AG04450 (cell line): ENCODE data around the gene EMP2. TPM values are rescaled to one million over a fixed set of nuclear protein-coding genes. Genes with fewer than 3 reads are reported as not detected.

ENCODE experiments used
- CTCF ChIA-PET: fragments of 300-600, 350-600 bp; formaldehyde crosslinking; extraction: SDS; loops from one replicate; lab custom pipeline; 2022; ENCODE audit warnings: antibody characterized with exemption, inconsistent platforms; lab: Charles Lee
- POLR2A ChIA-PET: fragments of 350-600 bp; formaldehyde crosslinking; extraction: SDS; loops from one replicate; lab custom pipeline; 2021; ENCODE audit warnings: antibody characterized with exemption, inconsistent platforms; lab: Yijun Ruan, JAX
- DNase-seq: peaks from one replicate; pipeline ENCODE4 v3.0.0-alpha.2; 2011; ENCODE audit warnings: low read depth, low spot score
- H3K27ac ChIP-seq: one replicate; pipeline ENCODE4 v1.5.1; 2012; ENCODE audit warnings: low read depth, low read length, control low read depth
- H3K27me3 ChIP-seq: one replicate; pipeline ENCODE4 v1.6.0; 2012; ENCODE audit warnings: low read length; ENCODE audit not compliant: control insufficient read depth, insufficient read depth
- H3K4me3 ChIP-seq: 2 replicates; pipeline ENCODE4 v1.5.1; 2011; ENCODE audit warnings: mild to moderate bottlenecking, low read depth, low read length, control low read depth
- H3K9me3 ChIP-seq: 2 replicates; pipeline ENCODE4 v1.5.1; 2012; ENCODE audit warnings: low read length; ENCODE audit not compliant: control insufficient read depth, insufficient read depth
- CTCF ChIP-seq: IDR thresholded peaks from 2 replicates; pipeline ENCODE4 v1.5.1; 2011; ENCODE audit warnings: low read depth, low read length, control low read depth, inconsistent platforms
- polyA plus RNA-seq: library from polyadenylated mRNA; depleted of rRNA; stranded (reverse); fragments of >200 nt; gene quantifications from 2 replicates; pipeline ENCODE4 v1.2.3, GENCODE V29; 2011

Gene EMP2
- polyA plus RNA-seq, 1 experiment: 15.2 TPM

GRCh38 chr16:10581507-10581906, 1.1 kb upstream of the EMP2 start:
- DNase-seq: no peak
- POLR2A ChIA-PET: interaction anchor here (2.6 kb wide), 1 partner anchor 28 kb away, joined by 13 read pairs; no protein-coding TSS in a partner anchor
- no peak overlapping the region for H3K4me3 ChIP-seq
- H3K9me3 ChIP-seq: no peaks in the 10 kb centered on the region; the same call in 1 of the 2 replicates
- TF ChIP-seq CTCF: no peak
- H3K27me3 ChIP-seq: no peaks in the 10 kb centered on the region
- CTCF ChIA-PET: interaction anchor here (0.8 to 3.6 kb wide), 3 partner anchors 28 to 156 kb away, joined by 3 to 22 read pairs (median 9); no protein-coding TSS in a partner anchor
- H3K27ac ChIP-seq: no peak overlapping the region

GRCh38 chr16:10580883-10581247, 467 bp upstream of the EMP2 start:
- Histone ChIP-seq H3K27ac (peak overlapping the region; percentile 23), H3K27me3 (no peaks in the 10 kb centered on the region), H3K9me3 (no peaks in the 10 kb centered on the region; the same call in 1 of the 2 replicates), H3K4me3 (peak overlapping the region; percentile 86)
- ChIA-PET CTCF (interaction anchor here (0.8 to 3.6 kb wide), 7 partner anchors 8 to 338 kb away, joined by 3 to 22 read pairs (median 6); no protein-coding TSS in a partner anchor), POLR2A (interaction anchor here (0.5 to 2.6 kb wide), 6 partner anchors 28 to 352 kb away, joined by 4 to 13 read pairs (median 4); partner anchors contain the start of gene NUBP1)
- no peak for TF ChIP-seq CTCF
- no peak for DNase-seq

GRCh38 chr16:10579575-10579964, 828 bp downstream of the EMP2 start:
- Histone ChIP-seq H3K4me3 (peak overlapping the region; percentile 86), H3K9me3 (no peaks in the 10 kb centered on the region; the same call in 1 of the 2 replicates), H3K27me3 (no peaks in the 10 kb centered on the region), H3K27ac (peak overlapping the region; percentile 39)
- CTCF ChIA-PET: interaction anchor here (1.1 to 3.6 kb wide), 7 partner anchors 10 to 339 kb away, joined by 3 to 22 read pairs (median 6); no protein-coding TSS in a partner anchor
- POLR2A ChIA-PET: interaction anchor here (0.5 to 2.6 kb wide), 2 partner anchors 21 to 29 kb away, joined by 3 to 13 read pairs; no protein-coding TSS in a partner anchor
- TF ChIP-seq CTCF: no peak
- DNase-seq: no peak

GRCh38 chr16:10578474-10579316, 1.7 kb downstream of the EMP2 start:
- POLR2A ChIA-PET: interaction anchor here (0.5 to 2.6 kb wide), 3 partner anchors 21 to 1429 kb away, joined by 3 to 13 read pairs (median 6); no protein-coding TSS in a partner anchor
- H3K27me3 ChIP-seq: no peaks in the 10 kb centered on the region
- CTCF ChIA-PET: interaction anchor here (1.3 to 3.6 kb wide), 7 partner anchors 9 to 63 kb away, joined by 3 to 22 read pairs (median 6); no protein-coding TSS in a partner anchor
- no peak overlapping the region for H3K27ac ChIP-seq
- no peak for TF ChIP-seq CTCF
- no peak for DNase-seq
- no peaks in the 10 kb centered on the region; the same call in 1 of the 2 replicates for H3K9me3 ChIP-seq
- H3K4me3 ChIP-seq: no peak overlapping the region; the same call in 1 of the 2 replicates
